ENCODE measurements around the gene FRMD3.

The FRMD3 gene

GRCh38 chr9:83349031-83349430 is 189.2 kb downstream of the FRMD3 start:
- no peaks in the 10 kb centered on the region for H3K36me3 ChIP-seq (ENCODE audit: control insufficient read depth, insufficient read depth, low read length)
- H3K9me3 ChIP-seq (ENCODE audit: control insufficient read depth, low read length): no peaks in the 10 kb centered on the region
- H3K79me2 ChIP-seq: peaks cover 3% of the 10 kb centered on the region
- H2AFZ ChIP-seq: peak overlapping the region; percentile 28
- H3K27me3 ChIP-seq (ENCODE audit: control insufficient read depth, insufficient read depth, low read length): no peaks in the 10 kb centered on the region
- H3K4me1 ChIP-seq: peaks cover 38% of the 10 kb centered on the region
- H3K27ac ChIP-seq: peak overlapping the region; percentile 83
- peak overlapping the region; percentile 12 for H3K4me2 ChIP-seq (ENCODE audit: low read length)
- no peak overlapping the region for H3K9ac ChIP-seq
- peak overlapping the region; percentile 12 for H3K4me3 ChIP-seq (ENCODE audit: low read depth, low read length)
- no peak for TF ChIP-seq CTCF (IDR thresholded peaks at IDR 0.05)

DNA sequence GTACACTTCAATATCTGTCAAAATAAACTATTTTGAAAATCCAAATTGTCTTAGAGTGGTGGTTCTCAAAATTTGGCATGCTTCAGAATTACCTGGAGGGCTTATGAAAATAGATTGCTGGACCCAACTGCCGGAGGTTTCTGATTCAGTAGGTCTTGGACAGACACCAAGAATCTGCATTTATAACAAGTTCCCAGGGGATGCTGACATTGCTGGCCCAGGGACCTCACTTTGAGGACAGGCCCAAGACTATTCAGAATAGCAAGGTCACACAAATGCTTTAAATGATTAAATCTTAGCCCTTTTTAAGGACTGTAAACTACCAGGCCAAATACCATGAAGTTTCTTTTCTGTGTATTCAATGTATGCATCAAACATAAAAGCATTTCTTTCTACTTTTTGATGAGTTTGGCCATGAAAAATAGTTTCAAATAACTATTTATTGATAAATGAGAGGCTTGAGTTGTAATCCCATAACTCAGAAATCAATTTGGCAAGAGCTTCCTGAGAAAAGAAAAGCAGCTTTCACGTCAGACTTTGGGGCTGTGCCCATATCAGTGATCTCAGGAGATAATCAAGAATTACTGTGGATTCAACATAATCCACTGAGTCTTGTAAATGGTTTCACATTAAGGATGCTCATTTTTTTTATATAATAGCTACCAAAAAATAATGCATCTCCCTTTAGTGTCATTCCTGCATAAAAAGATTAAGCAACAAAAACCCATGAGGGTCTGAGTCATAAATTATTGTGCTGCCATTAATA is 191.4 kb downstream of the FRMD3 start:
- H3K4me3 ChIP-seq (ENCODE audit: low read depth, low read length): no peak overlapping the region
- peaks cover 43% of the 10 kb centered on the region for H3K4me1 ChIP-seq
- TF ChIP-seq CTCF (IDR thresholded peaks at IDR 0.05): no peak
- H3K79me2 ChIP-seq: peaks cover 3% of the 10 kb centered on the region
- H3K27ac ChIP-seq: peak overlapping the region; percentile 36
- no peaks in the 10 kb centered on the region for H3K36me3 ChIP-seq (ENCODE audit: control insufficient read depth, insufficient read depth, low read length)
- H3K9ac ChIP-seq: no peak overlapping the region
- no peak overlapping the region for H3K4me2 ChIP-seq (ENCODE audit: low read length)
- H3K27me3 ChIP-seq (ENCODE audit: control insufficient read depth, insufficient read depth, low read length): no peaks in the 10 kb centered on the region
- H3K9me3 ChIP-seq (ENCODE audit: control insufficient read depth, low read length): no peaks in the 10 kb centered on the region
- no peak overlapping the region for H2AFZ ChIP-seq

DNA sequence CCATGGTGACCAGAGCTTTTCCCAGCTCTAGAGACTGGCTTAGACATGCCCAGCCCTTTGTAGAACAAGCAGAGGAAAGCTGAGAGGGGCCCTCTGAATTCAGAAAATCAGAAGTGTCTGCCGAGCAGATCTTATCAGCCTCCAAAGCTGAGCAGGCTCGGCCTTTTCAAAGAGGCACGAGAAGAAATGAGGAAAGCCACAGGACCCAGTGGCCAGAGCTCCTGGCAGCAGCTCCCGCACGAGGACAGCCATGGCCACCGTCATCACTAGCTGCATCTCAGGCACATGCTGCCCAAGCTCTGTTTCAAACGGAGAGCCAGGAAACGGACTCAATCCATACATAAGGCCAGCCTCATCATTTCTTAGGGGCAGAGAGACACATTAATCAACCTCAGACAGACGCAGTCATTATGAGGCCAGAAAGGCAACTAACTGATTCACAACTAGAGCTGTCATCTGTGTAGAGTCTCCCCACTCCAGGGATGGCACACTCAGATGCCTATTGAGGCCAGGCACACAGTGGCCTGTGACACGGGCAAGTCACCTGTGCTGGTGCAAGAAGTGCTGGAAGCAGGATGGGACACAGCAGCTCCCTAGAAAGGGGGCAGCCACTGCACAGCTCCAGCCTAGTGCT is 194.7 kb downstream of the FRMD3 start:
- TF ChIP-seq CTCF (IDR thresholded peaks at IDR 0.05): no peak
- H3K27ac ChIP-seq: peak overlapping the region; percentile 66
- no peaks in the 10 kb centered on the region for H3K27me3 ChIP-seq (ENCODE audit: control insufficient read depth, insufficient read depth, low read length)
- no peaks in the 10 kb centered on the region for H3K36me3 ChIP-seq (ENCODE audit: control insufficient read depth, insufficient read depth, low read length)
- H3K4me3 ChIP-seq (ENCODE audit: low read depth, low read length): no peak overlapping the region
- H3K9ac ChIP-seq: no peak overlapping the region
- H2AFZ ChIP-seq: peak overlapping the region; percentile 29
- H3K9me3 ChIP-seq (ENCODE audit: control insufficient read depth, low read length): no peaks in the 10 kb centered on the region
- no peak overlapping the region for H3K4me2 ChIP-seq (ENCODE audit: low read length)
- peaks cover 34% of the 10 kb centered on the region for H3K4me1 ChIP-seq
- H3K79me2 ChIP-seq: peaks cover 6% of the 10 kb centered on the region

DNA sequence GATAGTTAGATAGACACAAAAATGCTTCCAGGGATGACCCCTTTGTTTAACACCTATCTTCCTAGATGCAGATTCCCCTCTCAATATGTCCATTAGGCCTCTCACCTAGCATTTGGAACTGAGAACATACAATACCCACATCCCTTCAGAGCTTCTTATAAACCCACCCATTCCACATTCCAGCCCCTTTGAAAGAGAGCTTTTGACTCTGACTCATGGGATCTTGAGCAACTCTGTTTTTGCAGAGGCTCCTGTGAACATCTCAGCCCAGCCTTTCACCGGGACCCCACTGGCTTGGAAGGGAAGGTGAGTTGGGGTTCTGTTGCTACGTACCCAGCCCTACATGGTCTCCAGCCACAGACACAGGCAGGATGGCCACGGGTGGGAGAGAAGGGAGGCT is 195.5 kb downstream of the FRMD3 start:
- peaks cover 6% of the 10 kb centered on the region for H3K79me2 ChIP-seq
- no peak for TF ChIP-seq CTCF (IDR thresholded peaks at IDR 0.05)

More for the DNA sequence above, 195.5 kb downstream of the FRMD3 start:
- no peak overlapping the region for H3K4me2 ChIP-seq (ENCODE audit: low read length)
- H3K9ac ChIP-seq: no peak overlapping the region
- no peak overlapping the region for H2AFZ ChIP-seq
- H3K27ac ChIP-seq: peak overlapping the region; percentile 66
- H3K36me3 ChIP-seq (ENCODE audit: control insufficient read depth, insufficient read depth, low read length): no peaks in the 10 kb centered on the region
- H3K4me3 ChIP-seq (ENCODE audit: low read depth, low read length): no peak overlapping the region
- no peaks in the 10 kb centered on the region for H3K9me3 ChIP-seq (ENCODE audit: control insufficient read depth, low read length)
- no peaks in the 10 kb centered on the region for H3K27me3 ChIP-seq (ENCODE audit: control insufficient read depth, insufficient read depth, low read length)
- peaks cover 28% of the 10 kb centered on the region for H3K4me1 ChIP-seq
